Fibroblast of lung (primary cell): ENCODE results near the gene AOC1. TPM values are rescaled to one million over a fixed set of nuclear protein-coding genes. Genes with fewer than 3 reads are reported as not detected.
"Not testable (repeated sequence)": the region's sequence is repeated elsewhere in the genome, so short reads cannot be mapped to it uniquely, and the experiment has no call there.

ENCODE experiments used
- DNase-seq, 2 donors: peaks; one replicate each; pipeline versions ENCODE4 v3.0.0 to v3.0.0-alpha.2; 2010; ENCODE audit warnings: low read depth in 2 of 2
- H2AFZ ChIP-seq: 2 replicates; pipeline ENCODE4 v1.5.1; 2012; ENCODE audit warnings: low read length, control low read depth, inconsistent platforms
- H3K27ac ChIP-seq: 2 replicates; pipeline ENCODE4 v1.5.1; 2011; ENCODE audit warnings: low read length, control low read depth; ENCODE audit not compliant: insufficient read depth
- H3K27me3 ChIP-seq: 2 replicates; pipeline ENCODE4 v1.5.1; 2011; ENCODE audit warnings: mild to moderate bottlenecking, low read length; ENCODE audit not compliant: control insufficient read depth, insufficient read depth
- H3K36me3 ChIP-seq: 2 replicates; pipeline ENCODE4 v1.5.1; 2011; ENCODE audit warnings: low read length; ENCODE audit not compliant: control insufficient read depth, insufficient read depth
- H3K4me1 ChIP-seq: 2 replicates; pipeline ENCODE4 v1.5.1; 2011; ENCODE audit warnings: low read length; ENCODE audit not compliant: control insufficient read depth, insufficient read depth; ENCODE audit errors: extremely low read depth
- H3K4me2 ChIP-seq: 2 replicates; pipeline ENCODE4 v1.5.1; 2011; ENCODE audit warnings: low read length, control low read depth; ENCODE audit not compliant: insufficient read depth; ENCODE audit errors: extremely low read depth
- H3K4me3 ChIP-seq, 4 experiments: fragments of 200-600 bp in 1 of 4; sonication (generic) in 1 of 4; replicated peaks in 1 of 4; 2 replicates each; pipeline ENCODE4 v1.5.1; 2011 to 2016; ENCODE audit warnings: low read length in 4 of 4, low read depth in 3 of 4, mild to moderate bottlenecking in 3 of 4, control low read depth in 2 of 4, inconsistent platforms in 1 of 4, mixed read lengths in 1 of 4; ENCODE audit not compliant: insufficient read depth in 1 of 4; ENCODE audit errors: control extremely low read depth in 1 of 4
- H3K79me2 ChIP-seq: 2 replicates; pipeline ENCODE4 v1.5.1; 2012; ENCODE audit warnings: mild to moderate bottlenecking, low read length, inconsistent platforms; ENCODE audit not compliant: control insufficient read depth, insufficient read depth
- H3K9ac ChIP-seq: 2 replicates; pipeline ENCODE4 v1.5.1; 2011; ENCODE audit warnings: mild to moderate bottlenecking, low read length, control low read depth; ENCODE audit not compliant: insufficient read depth
- H3K9me3 ChIP-seq: 2 replicates; pipeline ENCODE4 v1.5.1; 2012; ENCODE audit warnings: low read depth, low read length; ENCODE audit not compliant: control insufficient read depth, insufficient read depth
- H4K20me1 ChIP-seq: 2 replicates; pipeline ENCODE4 v1.5.1; 2011; ENCODE audit warnings: low read length; ENCODE audit not compliant: control insufficient read depth, insufficient read depth; ENCODE audit errors: extremely low read depth
- CTCF ChIP-seq, 2 donors: IDR thresholded peaks in 1 of 2; conservative IDR thresholded peaks in 1 of 2; 1 replicate in 1 of 2; 2 replicates in 1 of 2; pipeline ENCODE4 v1.5.1; 2011 to 2012; ENCODE audit warnings: low read length in 2 of 2, control low read depth in 1 of 2, inconsistent platforms in 1 of 2, low read depth in 1 of 2, mild to moderate bottlenecking in 1 of 2
- EZH2 ChIP-seq: IDR thresholded peaks from 2 replicates; pipeline ENCODE4 v1.5.1; 2012; ENCODE audit warnings: low read length, control low read depth, mild to moderate bottlenecking; ENCODE audit errors: missing control alignments
- polyA plus RNA-seq, 2 donors: library from polyadenylated mRNA; depleted of rRNA in 1 of 2; stranded (reverse) in 1 of 2; unstranded in 1 of 2; fragments of >200 nt; gene quantifications; 2 replicates each; pipeline ENCODE4 v1.2.1, GENCODE V29; 2011 to 2012; ENCODE audit warnings: missing spikeins in 1 of 2
- total RNA-seq: library from RNA; depleted of rRNA; stranded (reverse); fragments of >200 nt; gene quantifications from 2 replicates; pipeline ENCODE4 v1.2.1, GENCODE V29; 2014

AOC1 gene
- total and polyA plus RNA-seq, 2 donors (not counting 1 experiment from before 2014, with no cell fraction given), result not detected

- Histone ChIP-seq H3K4me1 (no peaks in the 10 kb centered on the region), H3K79me2 (no peaks in the 10 kb centered on the region), H2AFZ (no peak overlapping the region), H3K9me3 (no peaks in the 10 kb centered on the region), H4K20me1 (no peaks in the 10 kb centered on the region), H3K27ac (no peak overlapping the region), H3K4me2 (no peak overlapping the region), H3K4me3 (no peak overlapping the region), H3K9ac (no peak overlapping the region), H3K27me3 (no peaks in the 10 kb centered on the region), H3K36me3 (no peaks in the 10 kb centered on the region)
- TF ChIP-seq EZH2 (no peak), CTCF (conservative IDR thresholded peaks at IDR 0.05 in 1 of 2, IDR thresholded peaks at IDR 0.05 in 1 of 2; ENCODE audit: low read depth in 1 of 2, low read length in 2 of 2) (no peak)
- no peak for DNase-seq
Measured at GRCh38 chr7:150909200-150909995, 57.1 kb downstream of the AOC1 start.

GRCh38 chr7:150910305-150910995, 58.1 kb downstream of the AOC1 start:
- not testable (repeated sequence) for H3K4me3 ChIP-seq, H3K27me3 ChIP-seq, H3K4me1 ChIP-seq, H3K4me2 ChIP-seq, H2AFZ ChIP-seq, H3K27ac ChIP-seq, H3K79me2 ChIP-seq, H3K9me3 ChIP-seq, H3K9ac ChIP-seq, H4K20me1 ChIP-seq, DNase-seq, H3K36me3 ChIP-seq

- H3K36me3 ChIP-seq, result no peaks in the 10 kb centered on the region
- H3K4me2 ChIP-seq, result no peak overlapping the region
- H3K79me2 ChIP-seq, result no peaks in the 10 kb centered on the region
- no peak overlapping the region for H3K4me3 ChIP-seq
- no peak for TF ChIP-seq EZH2
- no peak for TF ChIP-seq CTCF (conservative IDR thresholded peaks at IDR 0.05 in 1 of 2, IDR thresholded peaks at IDR 0.05 in 1 of 2; ENCODE audit: low read depth in 1 of 2, low read length in 2 of 2)
- H4K20me1 ChIP-seq, result no peaks in the 10 kb centered on the region
- no peaks in the 10 kb centered on the region for H3K4me1 ChIP-seq
- H3K9me3 ChIP-seq, result no peaks in the 10 kb centered on the region
- H3K9ac ChIP-seq, result no peak overlapping the region
- no peaks in the 10 kb centered on the region for H3K27me3 ChIP-seq
- DNase-seq, result no peak
- no peak overlapping the region for H3K27ac ChIP-seq
- H2AFZ ChIP-seq, result no peak overlapping the region
Measured at GRCh38 chr7:150910996-150911422, 58.7 kb downstream of the AOC1 start.

Other genes with a start within 250 kb of the AOC1 start
- under 0.01 TPM in 1 of 2 replicates, not detected in the other for gene GIMAP6, start 220.1 kb upstream of the AOC1 start, total RNA-seq
- not detected in 2 replicates for gene GIMAP6, start 220.1 kb upstream of the AOC1 start, polyA plus RNA-seq
- 13.9 and 16.2 TPM in 2 replicates for gene GIMAP2, start 166.8 kb upstream of the AOC1 start, total RNA-seq
- gene GIMAP2, start 166.8 kb upstream of the AOC1 start, polyA plus RNA-seq, result 0.54 and 1.4 TPM in 2 replicates
- under 0.01 TPM in 2 replicates for gene GIMAP1, start 135.9 kb upstream of the AOC1 start, total RNA-seq
- 0.01 TPM in 1 of 2 replicates, not detected in the other for gene GIMAP1, start 135.9 kb upstream of the AOC1 start, polyA plus RNA-seq
- not detected in 2 replicates for gene GIMAP5, start 115.1 kb upstream of the AOC1 start, total RNA-seq
- not detected in 2 replicates for gene GIMAP5, start 115.1 kb upstream of the AOC1 start, polyA plus RNA-seq
- 26.8 and 95.3 TPM in 2 replicates for gene TMEM176B, start 52.2 kb upstream of the AOC1 start, total RNA-seq
- gene TMEM176B, start 52.2 kb upstream of the AOC1 start, polyA plus RNA-seq, result 0.78 and 1.1 TPM in 2 replicates
- 14.2 and 61.1 TPM in 2 replicates for gene TMEM176A, start 51.7 kb upstream of the AOC1 start, total RNA-seq
- 0.12 and 0.38 TPM in 2 replicates for gene TMEM176A, start 51.7 kb upstream of the AOC1 start, polyA plus RNA-seq
- 6.1 and 6.2 TPM in 2 replicates for gene KCNH2, start 125.8 kb downstream of the AOC1 start, total RNA-seq
- 0.15 and 0.20 TPM in 2 replicates for gene KCNH2, start 125.8 kb downstream of the AOC1 start, polyA plus RNA-seq
- 0.50 and 0.77 TPM in 2 replicates for gene NOS3, start 138.5 kb downstream of the AOC1 start, total RNA-seq
- gene NOS3, start 138.5 kb downstream of the AOC1 start, polyA plus RNA-seq, result 0.12 and 0.38 TPM in 2 replicates
- gene ATG9B, start 172.0 kb downstream of the AOC1 start, total RNA-seq, result under 0.01 TPM in 1 of 2 replicates, not detected in the other
- 0.03 TPM in 2 replicates for gene ATG9B, start 172.0 kb downstream of the AOC1 start, polyA plus RNA-seq
- gene ABCB8, start 175.9 kb downstream of the AOC1 start, total RNA-seq, result 16.4 and 20.0 TPM in 2 replicates
- 12.1 and 14.5 TPM in 2 replicates for gene ABCB8, start 175.9 kb downstream of the AOC1 start, polyA plus RNA-seq
- gene ASIC3, start 196.0 kb downstream of the AOC1 start, total RNA-seq, result under 0.01 and 0.17 TPM in 2 replicates
- 0.05 and 0.07 TPM in 2 replicates for gene ASIC3, start 196.0 kb downstream of the AOC1 start, polyA plus RNA-seq
- 25.9 and 27.7 TPM in 2 replicates for gene CDK5, start 205.4 kb downstream of the AOC1 start, total RNA-seq
- 15.1 and 24.7 TPM in 2 replicates for gene CDK5, start 205.4 kb downstream of the AOC1 start, polyA plus RNA-seq
- gene SLC4A2, start 207.1 kb downstream of the AOC1 start, total RNA-seq, result 56.0 and 61.8 TPM in 2 replicates
- gene SLC4A2, start 207.1 kb downstream of the AOC1 start, polyA plus RNA-seq, result 30.5 and 54.1 TPM in 2 replicates
- gene FASTK, start 228.3 kb downstream of the AOC1 start, total RNA-seq, result 64.7 and 69.5 TPM in 2 replicates
- gene FASTK, start 228.3 kb downstream of the AOC1 start, polyA plus RNA-seq, result 33.8 and 34.1 TPM in 2 replicates
- 14.1 and 20.3 TPM in 2 replicates for gene TMUB1, start 231.0 kb downstream of the AOC1 start, total RNA-seq
- gene TMUB1, start 231.0 kb downstream of the AOC1 start, polyA plus RNA-seq, result 11.9 and 17.1 TPM in 2 replicates
- gene AGAP3, start 234.0 kb downstream of the AOC1 start, total RNA-seq, result 34.2 and 44.9 TPM in 2 replicates
- gene AGAP3, start 234.0 kb downstream of the AOC1 start, polyA plus RNA-seq, result 32.9 and 33.5 TPM in 2 replicates